SK-N-SH (cell line): Measurements from ENCODE around the gene GNG12.

ENCODE experiments used
- ELF1 ChIP-seq: IDR thresholded peaks from 2 replicates; pipeline ENCODE4 v1.4.0; 2012
- EP300 ChIP-seq, 2 experiments: IDR thresholded peaks; 2 replicates each; pipeline versions ENCODE4 v1.4.0 to v1.6.1; 2012; ENCODE audit warnings: borderline replicate concordance in 1 of 2, low read depth in 1 of 2, low read length in 1 of 2
- EZH2phosphoT487 ChIP-seq: fragments of 200-600 bp; sonication (generic); IDR thresholded peaks from 2 replicates; pipeline ENCODE4 v1.6.1; 2017; ENCODE audit warnings: low read depth, mixed run types, mild to moderate bottlenecking, antibody characterized with exemption, moderate library complexity, borderline replicate concordance
- MAX ChIP-seq: IDR thresholded peaks from 2 replicates; pipeline ENCODE4 v1.4.0; 2012; ENCODE audit warnings: low read depth
- MXI1 ChIP-seq: IDR thresholded peaks from 2 replicates; pipeline ENCODE4 v1.6.1; 2012; ENCODE audit warnings: mild to moderate bottlenecking, low read depth, low read length, improper control_type of control experiment
- POLR2AphosphoS5 ChIP-seq: IDR thresholded peaks from 2 replicates; pipeline ENCODE4 v1.6.1; 2012; ENCODE audit warnings: low read depth, low read length
- RCOR1 ChIP-seq: fragments of 150-350 bp; IDR thresholded peaks from 2 replicates; pipeline ENCODE4 v1.6.1; 2017; ENCODE audit warnings: antibody characterized with exemption, low read length
- RFX5 ChIP-seq: IDR thresholded peaks from 2 replicates; pipeline ENCODE4 v1.6.1; 2012; ENCODE audit warnings: mild to moderate bottlenecking, improper control_type of control experiment, low read length
- SIN3A ChIP-seq: IDR thresholded peaks from 2 replicates; pipeline ENCODE4 v1.6.1; 2012; ENCODE audit warnings: low read depth, mild to moderate bottlenecking, low read length, moderate library complexity, borderline replicate concordance
- SMC3 ChIP-seq: IDR thresholded peaks from 2 replicates; pipeline ENCODE4 v1.6.1; 2012; ENCODE audit warnings: low read depth, low read length, improper control_type of control experiment
- TEAD4 ChIP-seq: IDR thresholded peaks from 2 replicates; pipeline ENCODE4 v1.4.0; 2012; ENCODE audit warnings: mild to moderate bottlenecking, borderline replicate concordance; ENCODE audit not compliant: insufficient read depth
- TF ChIP-seq, protein P1 (sequence below): fragments of 200-600 bp; sonication (generic); IDR thresholded peaks from 2 replicates; pipeline ENCODE4 v1.6.1; 2017; ENCODE audit warnings: antibody characterized with exemption, mild to moderate bottlenecking, moderate library complexity
- TF ChIP-seq, protein P2 (sequence below): IDR thresholded peaks from 2 replicates; pipeline ENCODE4 v1.4.0; 2012; ENCODE audit warnings: low read depth, borderline replicate concordance

DNA sequence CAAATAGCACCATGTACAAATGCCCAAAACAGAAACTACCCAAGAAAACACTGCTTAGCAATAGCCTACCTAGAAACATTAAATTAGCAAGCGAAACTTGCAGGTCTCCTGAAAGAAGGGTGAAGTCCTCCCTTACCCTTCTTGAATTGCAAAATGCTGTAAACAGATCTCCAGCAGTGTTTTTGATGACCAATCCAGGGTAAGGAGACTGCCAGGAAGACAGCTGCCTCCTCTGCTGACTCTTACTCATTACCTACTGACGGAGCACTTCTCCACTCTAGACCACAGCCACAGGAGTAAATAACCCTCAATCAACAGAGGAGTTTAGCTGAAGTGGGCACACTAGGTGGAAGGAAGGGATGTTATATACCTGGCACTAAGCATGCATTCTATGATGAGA is 180.5 kb downstream of the GNG12 start:
- no peak for TF ChIP-seq TEAD4
- TF ChIP-seq, protein P1, sequence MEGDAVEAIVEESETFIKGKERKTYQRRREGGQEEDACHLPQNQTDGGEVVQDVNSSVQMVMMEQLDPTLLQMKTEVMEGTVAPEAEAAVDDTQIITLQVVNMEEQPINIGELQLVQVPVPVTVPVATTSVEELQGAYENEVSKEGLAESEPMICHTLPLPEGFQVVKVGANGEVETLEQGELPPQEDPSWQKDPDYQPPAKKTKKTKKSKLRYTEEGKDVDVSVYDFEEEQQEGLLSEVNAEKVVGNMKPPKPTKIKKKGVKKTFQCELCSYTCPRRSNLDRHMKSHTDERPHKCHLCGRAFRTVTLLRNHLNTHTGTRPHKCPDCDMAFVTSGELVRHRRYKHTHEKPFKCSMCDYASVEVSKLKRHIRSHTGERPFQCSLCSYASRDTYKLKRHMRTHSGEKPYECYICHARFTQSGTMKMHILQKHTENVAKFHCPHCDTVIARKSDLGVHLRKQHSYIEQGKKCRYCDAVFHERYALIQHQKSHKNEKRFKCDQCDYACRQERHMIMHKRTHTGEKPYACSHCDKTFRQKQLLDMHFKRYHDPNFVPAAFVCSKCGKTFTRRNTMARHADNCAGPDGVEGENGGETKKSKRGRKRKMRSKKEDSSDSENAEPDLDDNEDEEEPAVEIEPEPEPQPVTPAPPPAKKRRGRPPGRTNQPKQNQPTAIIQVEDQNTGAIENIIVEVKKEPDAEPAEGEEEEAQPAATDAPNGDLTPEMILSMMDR, result no peak
- TF ChIP-seq ELF1, result no peak
- TF ChIP-seq, protein P2, sequence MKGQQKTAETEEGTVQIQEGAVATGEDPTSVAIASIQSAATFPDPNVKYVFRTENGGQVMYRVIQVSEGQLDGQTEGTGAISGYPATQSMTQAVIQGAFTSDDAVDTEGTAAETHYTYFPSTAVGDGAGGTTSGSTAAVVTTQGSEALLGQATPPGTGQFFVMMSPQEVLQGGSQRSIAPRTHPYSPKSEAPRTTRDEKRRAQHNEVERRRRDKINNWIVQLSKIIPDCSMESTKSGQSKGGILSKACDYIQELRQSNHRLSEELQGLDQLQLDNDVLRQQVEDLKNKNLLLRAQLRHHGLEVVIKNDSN, result no peak
- TF ChIP-seq RCOR1, result no peak
- TF ChIP-seq POLR2AphosphoS5, result no peak
- no peak for TF ChIP-seq EP300 (IDR thresholded peaks at IDR 0.05; ENCODE audit: borderline replicate concordance in 1 of 2, low read depth in 1 of 2, low read length in 1 of 2)
- TF ChIP-seq SMC3, result no peak
- TF ChIP-seq MAX, result no peak
- TF ChIP-seq RFX5, result no peak
- TF ChIP-seq SIN3A, result no peak
- no peak for TF ChIP-seq MXI1
- no peak for TF ChIP-seq EZH2phosphoT487
